Stimulated activated CD4-positive, alpha-beta T cell treated with anti-CD3 and anti-CD28 coated beads, Interleukin-15, amount 100 ng/mL, for 1 hour (primary cell): Measurements from ENCODE around the gene HINFP.
A peak's percentile ranks its signal among the peaks of the same experiment; 100 is the strongest.
"Not testable (repeated sequence)": the region's sequence is repeated elsewhere in the genome, so short reads cannot be mapped to it uniquely, and the experiment has no call there.

Source experiments
- DNase-seq, 2 donors: peaks; one replicate each; pipeline ENCODE4 v3.0.0-alpha.2; 2020; ENCODE audit warnings: low read depth in 1 of 2, low spot score in 1 of 2

Gene HINFP

DNA sequence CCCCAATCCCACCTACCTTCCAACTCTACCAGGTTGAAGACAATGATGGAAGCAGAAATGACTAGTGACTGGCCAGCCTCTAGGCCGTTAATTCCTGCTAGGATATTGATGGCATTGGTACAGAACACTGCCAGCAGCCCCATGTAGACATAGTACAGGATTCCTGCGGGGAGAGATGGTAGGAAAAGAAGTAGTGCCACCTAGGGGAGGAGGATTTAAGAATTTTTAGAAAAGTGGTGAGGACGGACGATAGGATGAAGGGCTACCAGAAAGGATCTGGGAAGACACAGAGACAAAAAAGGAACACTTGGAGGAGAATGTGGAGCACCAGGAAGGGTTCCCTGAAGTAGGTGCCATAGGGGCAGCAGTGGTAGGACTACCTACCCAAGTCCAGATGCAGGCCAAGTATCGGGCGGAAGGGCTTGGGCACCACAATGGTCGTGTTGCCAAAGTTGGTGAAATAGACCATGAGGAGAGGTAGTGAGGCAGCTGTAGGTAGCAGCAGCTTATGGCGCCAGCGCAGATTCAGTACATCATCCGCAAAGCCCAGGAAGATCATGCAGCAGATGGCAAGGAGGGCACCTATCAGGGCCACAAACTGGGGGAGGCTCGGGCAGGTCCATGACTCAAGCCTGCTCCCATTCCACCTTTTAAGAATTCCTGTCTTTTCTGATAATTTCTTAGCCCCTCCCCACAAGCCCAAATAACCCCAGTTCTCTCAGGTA lies 21.0 kb upstream of the HINFP start:
- no peak for DNase-seq

DNA sequence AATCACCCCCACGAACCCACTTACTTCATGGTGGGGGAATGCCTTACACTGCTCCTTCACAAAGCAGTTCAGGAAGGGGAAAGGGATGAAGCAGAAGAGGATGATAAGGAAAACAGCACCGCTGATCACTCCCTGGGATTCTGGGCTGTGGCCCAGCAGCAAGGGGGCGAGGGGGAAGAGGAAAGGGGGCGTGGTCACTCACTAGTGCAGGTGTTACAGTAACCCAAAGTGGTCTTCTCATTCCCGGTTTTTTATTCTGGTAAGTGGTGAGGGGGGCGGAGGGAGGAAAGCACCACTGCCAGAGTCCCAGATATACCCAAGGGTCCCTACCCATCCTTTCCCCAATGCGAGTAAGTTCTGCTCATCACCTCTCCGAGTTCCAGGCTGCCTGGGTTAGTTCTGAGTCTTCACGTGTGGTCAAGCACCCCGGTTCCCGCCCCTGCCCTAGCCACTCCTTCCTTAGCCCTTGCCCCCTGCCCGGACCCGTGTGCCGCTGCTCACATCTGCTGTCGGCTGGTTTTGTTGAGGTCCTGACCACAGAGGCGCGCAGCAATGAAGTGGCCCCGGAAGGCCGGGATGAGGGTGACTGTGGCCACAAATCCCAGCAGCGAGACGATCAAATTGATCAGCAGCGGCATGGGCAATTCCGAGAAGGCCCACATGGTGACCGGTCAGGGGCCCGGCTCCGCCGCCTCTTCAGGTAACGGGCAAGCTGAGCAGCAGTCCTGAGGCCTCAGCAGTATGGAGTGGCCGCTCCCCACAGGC lies 20.2 kb upstream of the HINFP start:
- no peak for DNase-seq

DNA sequence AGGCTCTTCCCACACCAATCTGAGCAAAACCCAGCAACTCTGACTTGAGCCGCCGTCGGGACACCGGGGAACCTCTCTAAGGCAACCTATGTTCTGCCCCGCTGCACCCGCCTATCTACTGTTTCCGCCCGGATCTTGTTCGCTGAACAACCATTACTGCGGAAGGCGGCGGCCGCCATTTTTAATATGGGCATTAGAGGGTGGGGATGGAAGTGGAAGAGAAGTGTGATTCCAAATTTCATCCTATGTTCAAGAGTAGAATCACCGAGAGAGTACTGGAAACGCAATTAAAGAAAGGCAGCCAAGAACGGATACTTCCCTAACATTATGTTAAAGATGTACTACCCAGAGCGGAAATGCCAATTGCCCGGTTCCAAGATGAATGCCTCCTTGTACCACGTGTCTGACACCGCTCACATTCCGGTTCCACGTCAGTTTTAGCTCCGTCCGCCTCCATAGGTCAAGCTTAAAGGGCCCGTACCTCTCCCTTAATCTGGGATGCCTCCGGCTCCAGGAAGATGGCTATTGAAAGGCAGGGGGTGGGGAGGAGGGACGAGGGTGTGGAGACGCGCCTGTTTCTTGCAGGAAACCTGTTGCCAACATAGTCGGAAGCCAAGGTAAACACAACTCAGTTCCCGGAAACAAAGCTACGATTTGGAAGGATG lies 19.5 kb upstream of the HINFP start, which contains the start of gene DPAGT1:
Gene DPAGT1, minus strand, starts transcription at position 95 of the 665 bp plus-strand sequence. CDS start 198 bp downstream, outside the sequence.
- DNase-seq = peak; percentile 62 to 68

DNA sequence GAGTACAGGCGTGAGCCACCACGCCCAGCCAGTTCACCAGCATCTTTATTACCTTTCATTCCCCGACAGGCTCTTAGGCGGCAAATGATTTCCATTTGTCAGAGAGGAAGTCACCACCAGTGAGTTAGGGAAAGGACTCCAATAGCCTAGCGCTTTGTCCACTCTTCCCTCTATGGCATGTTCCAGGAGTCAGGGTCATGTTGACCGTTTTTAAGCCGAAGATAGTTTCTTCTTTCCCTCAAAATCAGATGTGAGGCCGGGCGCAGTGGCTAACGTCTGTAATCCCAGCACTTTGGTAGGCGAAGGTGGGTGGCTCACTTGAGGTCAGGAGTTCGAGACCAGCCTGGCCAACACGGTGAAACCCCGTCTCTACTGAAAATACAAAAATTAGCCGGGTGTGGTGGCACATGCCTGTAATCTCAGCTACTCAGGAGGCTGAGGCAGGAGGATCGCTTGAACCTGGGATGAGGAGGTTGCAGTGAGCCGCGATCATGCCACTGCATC lies 18.2 kb upstream of the HINFP start:
- not testable (repeated sequence) for DNase-seq

DNA sequence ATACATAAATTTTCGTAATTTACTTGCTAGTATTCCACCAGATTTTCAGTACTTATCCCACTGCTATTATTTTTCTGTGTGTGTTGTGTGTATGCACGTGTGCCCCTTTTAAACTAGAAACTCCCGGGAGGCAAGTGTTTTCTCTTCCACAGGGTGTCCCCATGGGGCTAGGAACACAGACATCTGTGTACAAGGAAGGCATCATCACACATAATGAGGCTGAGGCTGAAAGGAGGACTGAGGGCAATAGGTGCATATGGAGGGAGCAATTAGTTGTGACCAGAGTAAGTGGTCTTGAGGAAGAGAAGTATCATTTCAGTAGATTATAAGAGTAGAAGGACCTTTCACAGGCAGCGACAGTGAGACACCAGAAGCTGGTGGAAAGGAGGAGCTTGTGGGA lies 17.6 kb upstream of the HINFP start:
- DNase-seq = no peak

DNA sequence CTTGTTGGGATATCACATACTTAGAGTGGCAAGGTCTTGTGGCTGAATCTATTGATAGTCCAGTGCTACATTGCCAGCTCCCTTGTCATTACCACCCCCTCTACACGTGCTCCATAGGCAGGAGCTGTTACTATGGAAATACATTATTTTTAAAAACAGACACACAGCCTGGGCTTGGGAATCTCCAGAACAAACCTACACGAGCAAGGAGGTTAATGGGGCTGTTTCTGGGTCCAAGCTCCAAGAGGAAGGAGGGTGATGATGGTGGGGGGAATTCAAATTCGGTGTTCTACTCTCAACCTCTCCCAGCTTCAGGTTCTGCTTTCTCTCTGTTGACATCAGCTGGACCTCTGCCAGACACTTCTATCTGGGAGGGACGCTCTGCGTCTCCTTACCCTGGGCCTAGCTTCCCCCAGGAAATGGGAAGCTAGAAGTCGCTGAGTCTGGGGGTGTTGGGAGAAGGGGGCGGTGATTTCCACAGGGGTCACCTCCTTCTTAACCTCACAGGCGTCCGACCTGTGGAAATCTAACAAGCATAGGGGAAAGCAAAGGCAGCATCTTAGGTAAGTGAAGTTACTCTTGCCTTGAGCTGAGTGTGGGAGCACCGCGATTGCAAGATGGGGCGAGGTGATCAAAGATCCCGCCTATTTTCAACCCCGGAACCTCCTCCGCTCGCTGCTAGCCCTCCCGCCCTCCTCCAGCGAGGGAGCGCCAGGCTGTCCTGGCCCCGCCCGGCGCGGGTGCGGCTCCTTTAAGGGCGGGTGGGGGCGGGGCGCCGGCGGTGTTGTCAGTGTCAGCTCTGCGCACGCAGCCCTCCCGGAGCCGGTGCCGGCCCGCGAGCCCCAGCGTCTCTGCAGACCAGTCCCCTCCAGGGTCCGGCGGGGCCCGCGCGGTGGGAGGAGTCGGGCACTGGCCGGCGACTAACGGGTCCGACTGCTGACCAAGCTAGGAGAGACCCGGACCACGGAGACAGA lies 14.5 kb upstream of the HINFP start, which contains the start of gene C2CD2L:
Gene C2CD2L, plus strand, starts transcription at position 781 of the 974 bp plus-strand sequence. CDS start 398 bp downstream, outside the sequence.
- peak; percentile 76 to 85 for DNase-seq

DNA sequence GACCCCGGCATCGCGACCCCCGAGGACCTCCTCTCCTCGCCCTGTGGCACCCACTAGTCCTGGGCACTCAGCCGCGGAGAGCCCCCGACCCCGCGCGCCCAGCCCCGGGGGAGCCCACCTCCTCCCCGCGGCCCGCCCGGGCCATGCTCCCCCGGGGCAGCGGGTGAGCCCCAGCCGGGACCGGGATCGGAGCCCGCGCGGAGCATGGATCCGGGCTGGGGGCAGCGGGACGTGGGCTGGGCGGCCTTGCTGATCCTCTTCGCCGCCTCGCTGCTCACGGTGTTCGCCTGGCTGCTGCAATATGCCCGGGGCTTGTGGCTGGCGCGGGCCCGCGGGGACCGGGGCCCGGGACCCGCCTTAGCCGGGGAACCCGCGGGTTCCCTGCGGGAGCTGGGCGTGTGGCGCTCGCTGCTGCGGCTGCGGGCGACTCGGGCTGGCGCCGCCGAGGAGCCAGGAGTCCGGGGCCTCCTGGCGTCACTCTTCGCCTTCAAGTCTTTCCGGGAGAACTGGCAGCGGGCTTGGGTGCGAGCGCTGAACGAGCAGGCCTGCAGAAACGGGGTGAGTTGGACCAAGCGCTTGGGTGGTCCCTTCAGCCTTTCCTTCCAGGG lies 13.7 kb upstream of the HINFP start:
- DNase-seq = no peak

DNA sequence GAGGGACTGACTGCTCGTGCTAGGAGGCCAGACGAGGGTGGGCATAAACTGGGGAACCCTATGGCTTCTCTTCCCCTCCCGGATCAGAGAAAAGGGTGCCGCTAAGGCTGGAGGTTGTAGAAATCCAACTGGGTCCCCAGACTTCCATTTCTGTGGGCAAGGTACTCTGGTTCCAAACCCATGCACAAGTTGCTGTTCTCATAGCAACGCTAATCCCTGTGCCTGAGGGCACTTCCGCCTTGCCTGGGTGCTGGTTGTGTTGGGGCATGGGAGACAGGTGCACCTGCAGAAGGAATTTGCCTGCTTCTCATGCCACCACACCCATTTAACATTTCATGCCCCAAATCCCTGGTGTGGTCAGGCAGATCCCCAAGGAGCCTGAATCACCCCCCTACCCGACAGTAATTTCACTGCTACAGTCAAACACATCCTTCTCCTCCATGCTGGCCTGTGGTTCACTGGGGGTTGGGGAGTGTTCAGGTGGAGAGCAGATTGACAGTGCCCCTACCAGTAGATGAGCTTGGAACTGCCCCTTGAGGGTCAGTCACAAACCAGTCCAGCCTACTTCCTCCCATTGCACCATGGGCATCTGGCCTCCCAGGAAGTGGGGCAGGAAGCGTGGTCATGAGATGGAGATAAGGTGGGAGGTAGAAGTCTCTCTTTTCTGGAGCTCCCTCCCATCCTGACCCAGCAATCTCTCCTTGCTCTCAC lies 13.1 kb upstream of the HINFP start:
- no peak for DNase-seq

DNA sequence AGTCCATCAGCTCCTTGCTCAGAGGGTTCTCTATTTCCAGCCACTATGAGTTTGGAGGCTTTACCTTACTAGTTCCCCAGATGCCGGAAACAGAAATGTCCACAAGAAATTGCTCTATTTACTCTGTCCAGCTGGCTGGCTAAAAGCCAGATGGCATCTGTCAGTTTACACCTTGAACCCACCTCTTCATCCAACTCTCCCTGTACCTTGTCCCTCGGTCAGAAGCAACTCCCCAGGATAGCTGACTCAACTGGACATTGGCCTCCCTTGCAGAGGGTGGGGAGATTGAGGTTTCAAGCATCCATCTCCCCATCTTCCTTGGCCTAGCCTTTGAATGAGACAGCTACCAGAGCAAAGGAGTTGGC lies 12.5 kb upstream of the HINFP start:
- no peak for DNase-seq

DNA sequence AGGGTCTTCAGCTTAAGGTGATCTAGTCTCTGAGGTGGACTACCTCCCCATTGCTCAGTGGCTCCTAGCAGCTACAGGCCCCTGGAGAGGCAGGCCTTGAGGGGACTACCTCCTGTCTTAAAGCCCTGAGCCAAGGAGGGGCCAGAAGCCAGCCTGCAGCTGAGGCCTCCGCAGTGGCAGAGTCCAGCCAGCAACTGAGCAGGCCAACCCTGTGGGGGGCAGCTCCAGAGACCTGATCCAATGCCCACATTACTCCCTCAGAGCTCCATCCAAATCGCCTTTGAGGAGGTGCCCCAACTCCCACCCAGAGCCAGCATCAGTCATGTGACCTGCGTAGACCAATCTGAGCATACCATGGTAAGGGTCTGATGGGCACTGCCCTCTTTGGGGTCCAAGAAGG lies 11.5 kb upstream of the HINFP start:
- no peak for DNase-seq

DNA sequence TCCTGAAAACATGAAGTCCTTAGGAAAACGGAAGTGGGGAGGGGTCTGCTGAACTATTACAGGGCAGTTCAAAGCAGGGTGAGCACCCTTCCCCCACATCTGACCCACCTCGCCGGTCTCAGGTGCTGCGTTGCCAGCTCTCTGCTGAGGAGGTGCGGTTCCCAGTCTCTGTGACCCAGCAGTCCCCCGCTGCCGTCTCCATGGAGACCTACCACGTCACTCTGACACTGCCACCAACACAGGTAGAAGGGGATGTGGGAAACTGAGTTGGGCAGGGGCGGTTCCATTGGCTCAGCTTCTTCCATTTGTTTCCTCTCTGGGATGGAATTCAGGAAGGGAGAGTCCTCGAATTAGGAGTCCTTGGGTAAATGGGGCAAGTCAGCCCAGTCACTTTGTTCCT lies 10.9 kb upstream of the HINFP start:
- no peak for DNase-seq

DNA sequence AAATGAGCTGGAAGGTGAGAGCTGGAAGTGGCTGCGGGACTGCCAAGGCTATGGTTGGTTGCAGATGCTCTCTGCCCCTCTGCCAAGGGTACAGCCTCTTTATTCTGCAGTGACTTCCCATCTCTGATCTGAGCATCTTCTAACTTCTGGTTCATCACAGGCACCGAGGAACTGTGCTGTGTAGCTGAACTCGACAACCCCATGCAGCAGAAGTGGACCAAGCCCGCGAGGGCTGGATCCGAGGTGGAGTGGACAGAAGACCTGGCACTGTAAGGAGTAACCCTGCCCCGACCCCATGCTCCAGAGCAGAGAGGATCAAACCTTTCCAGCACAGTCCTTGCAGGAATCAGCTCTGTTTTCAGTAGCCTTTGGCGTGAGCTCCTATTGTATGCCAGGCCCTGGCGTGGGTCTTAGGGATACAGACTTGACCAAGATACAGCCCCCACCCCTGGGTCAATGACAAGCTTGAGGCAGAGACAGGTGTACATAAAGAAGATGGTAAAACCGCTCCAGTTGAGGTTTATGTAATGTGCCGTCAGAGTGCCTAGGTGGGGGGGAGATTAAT lies 9.9 kb upstream of the HINFP start:
- no peak for DNase-seq

DNA sequence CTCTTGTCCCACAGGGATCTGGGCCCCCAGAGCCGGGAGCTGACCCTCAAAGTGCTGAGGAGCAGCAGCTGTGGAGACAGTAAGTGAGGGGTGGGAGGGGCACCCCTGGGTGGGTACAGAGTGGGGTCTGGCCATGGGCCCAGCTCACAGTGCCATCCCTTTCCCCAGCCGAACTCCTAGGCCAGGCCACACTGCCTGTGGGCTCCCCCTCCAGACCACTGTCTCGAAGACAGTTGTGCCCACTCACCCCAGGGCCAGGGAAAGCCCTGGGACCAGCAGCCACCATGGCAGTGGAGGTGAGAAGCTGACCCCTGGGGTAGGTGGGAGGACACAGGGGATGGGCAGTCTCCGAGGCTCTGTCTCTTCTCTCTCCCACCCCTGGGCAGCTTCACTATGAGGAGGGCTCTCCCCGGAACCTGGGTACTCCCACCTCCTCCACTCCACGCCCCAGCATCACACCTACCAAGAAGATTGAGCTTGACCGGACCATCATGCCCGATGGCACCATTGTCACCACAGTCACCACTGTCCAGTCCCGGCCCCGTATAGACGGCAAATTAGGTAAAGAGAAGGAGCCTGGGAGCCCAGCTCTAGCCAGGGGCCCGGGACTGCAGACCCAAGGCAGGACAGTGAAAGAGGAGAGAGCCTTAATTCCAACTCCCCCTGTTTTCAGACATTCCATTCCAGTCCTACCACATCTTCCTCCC lies 8.9 kb upstream of the HINFP start:
- no peak for DNase-seq

DNA sequence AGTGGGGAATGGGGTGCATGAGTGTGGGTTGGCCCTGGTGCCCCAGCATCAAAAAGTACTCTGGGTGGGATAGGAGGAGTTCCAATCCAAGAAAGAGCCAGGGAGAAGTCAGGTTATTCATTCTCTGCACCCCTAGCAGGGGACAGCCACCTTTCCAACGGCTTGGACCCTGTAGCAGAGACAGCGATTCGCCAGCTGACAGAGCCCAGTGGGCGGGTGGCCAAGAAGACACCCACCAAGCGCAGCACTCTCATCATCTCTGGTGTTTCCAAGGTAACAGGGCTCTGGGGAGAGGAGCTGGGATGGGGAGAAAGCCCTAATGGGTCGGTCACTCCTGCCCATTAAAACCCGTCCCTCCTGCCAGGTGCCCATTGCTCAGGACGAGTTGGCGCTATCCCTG lies 7.7 kb upstream of the HINFP start:
- DNase-seq = no peak

DNA sequence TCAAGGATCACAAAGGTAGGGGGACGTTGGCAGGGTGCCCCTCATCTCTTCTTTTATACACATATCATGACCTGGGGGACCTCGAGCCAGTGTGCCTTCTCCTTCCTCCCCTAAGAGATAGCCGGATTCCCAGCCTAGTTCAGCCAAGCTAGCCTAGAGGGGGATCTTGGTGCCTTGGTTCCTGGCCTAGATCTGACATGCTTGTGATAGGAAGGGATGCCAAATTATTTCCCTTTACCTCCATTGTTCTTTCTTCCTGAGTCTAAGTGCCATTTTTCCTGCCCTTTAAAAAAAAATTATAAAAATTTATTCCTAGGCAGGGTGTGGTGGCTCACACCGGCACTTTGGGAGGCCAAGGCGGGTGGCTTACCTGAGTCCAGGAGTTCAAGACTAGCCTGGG lies 7.0 kb upstream of the HINFP start:
- no peak for DNase-seq

DNA sequence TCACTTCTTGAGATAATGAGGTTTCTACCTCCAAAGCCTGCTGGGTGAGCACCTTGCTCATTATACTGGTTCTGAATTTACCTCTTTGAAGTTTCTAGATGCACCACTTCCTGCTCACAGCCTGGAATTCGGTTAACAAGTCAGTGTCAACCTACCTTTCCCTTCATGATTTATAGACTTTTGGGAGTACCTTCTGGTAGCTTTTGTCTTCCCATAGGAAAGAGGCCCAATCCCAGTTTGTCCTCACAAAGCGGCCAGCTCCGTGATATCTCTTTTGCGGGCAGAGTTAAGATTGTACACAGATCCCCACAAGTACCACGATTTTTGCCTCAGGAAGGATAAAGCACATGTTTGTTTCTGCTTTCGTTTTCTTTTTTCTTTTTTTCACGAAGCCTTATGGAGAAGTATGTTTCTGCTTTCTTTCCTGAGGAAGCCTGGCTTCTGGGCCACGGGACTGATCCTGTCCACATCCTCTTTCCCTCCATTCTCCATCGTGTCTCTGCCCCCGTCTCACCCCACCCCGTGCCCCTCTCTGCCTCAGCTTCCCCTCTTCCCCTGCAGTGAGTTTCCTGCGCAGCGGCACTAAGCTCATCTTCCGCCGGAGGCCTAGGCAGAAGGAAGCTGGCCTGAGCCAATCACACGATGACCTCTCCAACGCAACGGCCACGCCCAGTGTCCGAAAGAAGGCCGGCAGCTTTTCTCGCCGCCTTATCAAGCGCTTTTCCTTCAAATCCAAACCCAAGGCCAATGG lies 5.7 kb upstream of the HINFP start:
- no peak for DNase-seq

DNA sequence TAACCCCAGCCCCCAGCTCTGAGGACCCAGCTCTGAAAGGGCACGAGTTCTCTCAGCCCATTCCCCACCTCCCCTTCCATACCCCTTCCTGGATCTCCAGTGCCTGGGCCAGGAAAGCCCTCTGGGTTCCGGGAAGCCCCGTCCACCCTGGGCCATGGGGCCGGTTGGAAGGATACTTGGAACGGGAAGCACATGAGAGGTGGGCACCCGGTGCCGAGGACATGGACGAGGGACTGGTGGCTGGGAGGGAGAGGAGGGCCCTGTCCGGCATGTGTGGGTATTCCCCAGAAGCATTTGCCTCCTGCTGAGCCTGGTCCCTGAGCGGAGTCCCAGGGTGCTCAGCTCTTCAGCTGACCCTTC lies 5.2 kb upstream of the HINFP start:
- no peak for DNase-seq

DNA sequence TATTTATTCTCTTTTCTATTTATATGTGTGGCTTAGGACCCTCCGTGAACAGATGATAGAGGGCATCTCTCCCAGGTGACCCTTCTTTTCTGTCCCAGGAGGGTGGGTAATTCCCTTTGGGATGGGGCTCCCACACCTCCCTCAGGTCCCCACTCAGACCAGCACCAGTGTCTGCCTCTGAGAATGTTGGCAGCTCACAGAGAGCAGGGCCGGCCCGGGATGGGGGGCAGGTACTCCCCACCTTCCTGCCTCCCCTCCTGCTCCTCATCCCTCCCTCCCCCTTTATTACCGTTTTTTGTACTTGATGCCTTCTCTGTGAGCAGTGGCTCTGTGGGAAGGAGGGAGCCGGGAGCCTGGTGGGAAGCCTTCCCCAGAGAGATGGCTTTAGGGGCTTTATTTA lies 4.8 kb upstream of the HINFP start:
- no peak for DNase-seq
